ENCODE measurements around the gene NPR1. TPM values are rescaled to one million over a fixed set of nuclear protein-coding genes. Genes with fewer than 3 reads are reported as not detected.

The NPR1 gene
- total RNA-seq, 2 experiments from 2014 or later, result not detected

GRCh38 chr1:153734396-153735089 is 56.1 kb downstream of the NPR1 start:
- CTCF ChIA-PET, result no interaction called here
- Mint-ChIP-seq H3K4me1 (ENCODE audit: low read depth) (peaks cover 22% of the 10 kb centered on the region), H3K27me3 (no peaks in the 10 kb centered on the region), H3K4me3 (no peak overlapping the region), H3K36me3 (ENCODE audit: low read depth) (peaks cover 23% of the 10 kb centered on the region), H3K9me3 (no peaks in the 10 kb centered on the region), H3K27ac (no peak overlapping the region)
- POLR2A ChIA-PET, result no interaction called here
- Histone ChIP-seq H3K4me1 (ENCODE audit: insufficient read depth, low read length) (peaks cover 3% of the 10 kb centered on the region), H3K27me3 (ENCODE audit: control insufficient read depth in 1 of 2, insufficient read depth in 2 of 2, low read length in 2 of 2) (no peaks in the 10 kb centered on the region), H3K9me3 (ENCODE audit: control insufficient read depth in 1 of 2, insufficient read depth in 1 of 2, low read length in 2 of 2) (no peaks in the 10 kb centered on the region), H3K27ac (ENCODE audit: low read depth in 1 of 2, low read length in 2 of 2) (no peak overlapping the region), H3K36me3 (ENCODE audit: insufficient read depth, low read length) (peaks cover 4% of the 10 kb centered on the region), H3K4me3 (ENCODE audit: low read length) (no peak overlapping the region)
- peak in 2 of 14 experiments; percentile 14 to 34 for DNase-seq
- no peak for ATAC-seq (ENCODE audit: poor library complexity)
- TF ChIP-seq CTCF (IDR thresholded peaks at IDR 0.05), result no peak
- intact Hi-C loops (cut with DNase I, micrococcal nuclease), result no loop called here

DNA sequence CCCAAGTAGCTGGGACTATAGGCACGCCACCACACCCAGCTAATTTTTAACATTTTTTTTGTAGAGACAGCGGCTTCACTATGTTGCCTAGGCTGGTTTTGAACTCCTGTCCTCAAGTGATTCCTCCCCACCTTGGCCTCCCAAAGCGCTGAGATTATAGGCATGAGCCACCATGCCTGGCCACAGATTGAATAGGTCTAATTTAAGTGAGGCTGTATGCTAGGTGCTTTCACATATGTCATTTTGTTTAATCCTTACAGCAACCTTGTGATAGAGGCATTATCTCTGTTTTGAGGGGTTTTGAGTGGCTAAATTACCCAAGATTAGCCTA is 56.6 kb downstream of the NPR1 start:
- peaks cover 3% of the 10 kb centered on the region for H3K4me1 ChIP-seq (ENCODE audit: insufficient read depth, low read length)
- Mint-ChIP-seq H3K27me3 (no peaks in the 10 kb centered on the region), H3K9me3 (no peaks in the 10 kb centered on the region), H3K4me1 (ENCODE audit: low read depth) (peaks cover 18% of the 10 kb centered on the region), H3K36me3 (ENCODE audit: low read depth) (peaks cover 24% of the 10 kb centered on the region), H3K4me3 (no peak overlapping the region), H3K27ac (no peak overlapping the region)
- ChIA-PET CTCF (no interaction called here), POLR2A (no interaction called here)
- ATAC-seq (ENCODE audit: poor library complexity) (no peak), DNase-seq (no peak)
- H3K36me3 ChIP-seq (ENCODE audit: insufficient read depth, low read length), result peaks cover 4% of the 10 kb centered on the region
- H3K27me3 ChIP-seq (ENCODE audit: control insufficient read depth in 1 of 2, insufficient read depth in 2 of 2, low read length in 2 of 2), result no peaks in the 10 kb centered on the region
- TF ChIP-seq CTCF (IDR thresholded peaks at IDR 0.05), result no peak
- H3K4me3 ChIP-seq (ENCODE audit: low read length), result no peak overlapping the region
- H3K9me3 ChIP-seq (ENCODE audit: control insufficient read depth in 1 of 2, insufficient read depth in 1 of 2, low read length in 2 of 2), result no peaks in the 10 kb centered on the region
- no peak overlapping the region for H3K27ac ChIP-seq (ENCODE audit: low read depth in 1 of 2, low read length in 2 of 2)
- intact Hi-C loops (cut with DNase I, micrococcal nuclease), result no loop called here

DNA sequence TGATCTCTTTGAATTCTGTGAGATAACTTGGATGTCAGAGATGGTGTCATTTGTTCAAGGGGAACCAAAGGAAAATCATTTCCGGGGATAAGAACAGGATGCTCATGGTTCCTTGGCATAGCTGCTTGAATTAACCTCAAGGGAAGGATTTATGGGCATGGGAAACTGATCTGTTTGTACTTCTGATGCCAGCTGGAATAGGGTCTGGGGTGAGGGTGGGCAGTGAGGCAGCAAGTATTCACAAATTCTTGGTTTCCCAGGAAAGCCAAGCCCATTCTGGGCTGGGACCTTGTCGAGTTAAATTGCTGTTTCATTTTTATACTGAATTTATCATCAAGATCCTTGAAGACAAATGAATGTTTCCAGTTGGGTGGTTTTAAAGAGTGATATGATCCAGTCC is 63.5 kb downstream of the NPR1 start:
- no peaks in the 10 kb centered on the region for H3K9me3 Mint-ChIP-seq
- H3K27ac Mint-ChIP-seq, result no peak overlapping the region

More for the DNA sequence above, 63.5 kb downstream of the NPR1 start:
- ChIA-PET CTCF (no interaction called here), POLR2A (no interaction called here)
- DNase-seq (no peak), ATAC-seq (ENCODE audit: poor library complexity) (no peak)
- Mint-ChIP-seq H3K4me3 (no peak overlapping the region), H3K27me3 (no peaks in the 10 kb centered on the region), H3K36me3 (ENCODE audit: low read depth) (peaks cover 74% of the 10 kb centered on the region), H3K4me1 (ENCODE audit: low read depth) (no peaks in the 10 kb centered on the region)
- Histone ChIP-seq H3K4me1 (ENCODE audit: insufficient read depth, low read length) (no peaks in the 10 kb centered on the region), H3K4me3 (ENCODE audit: low read length) (no peak overlapping the region), H3K27me3 (ENCODE audit: control insufficient read depth in 1 of 2, insufficient read depth in 2 of 2, low read length in 2 of 2) (no peaks in the 10 kb centered on the region), H3K36me3 (ENCODE audit: insufficient read depth, low read length) (peaks cover 63% of the 10 kb centered on the region), H3K27ac (ENCODE audit: low read depth in 1 of 2, low read length in 2 of 2) (no peak overlapping the region), H3K9me3 (ENCODE audit: control insufficient read depth in 1 of 2, insufficient read depth in 1 of 2, low read length in 2 of 2) (no peaks in the 10 kb centered on the region)
- intact Hi-C loops (cut with DNase I, micrococcal nuclease), result loop anchor here in 1 of 2 experiments (10.0 kb wide), 1 partner anchor 387 kb away; the partner anchor contains the start of gene S100A9
- TF ChIP-seq CTCF (IDR thresholded peaks at IDR 0.05), result no peak

Data from CD4-positive, alpha-beta T cell (primary cell).